Effector CD4-positive, alpha-beta T cell (primary cell): ENCODE results near the gene SIK3.

Experiments used
- DNase-seq: peaks from one replicate; pipeline ENCODE4 v3.0.0-alpha.2; 2020

Gene SIK3

DNA sequence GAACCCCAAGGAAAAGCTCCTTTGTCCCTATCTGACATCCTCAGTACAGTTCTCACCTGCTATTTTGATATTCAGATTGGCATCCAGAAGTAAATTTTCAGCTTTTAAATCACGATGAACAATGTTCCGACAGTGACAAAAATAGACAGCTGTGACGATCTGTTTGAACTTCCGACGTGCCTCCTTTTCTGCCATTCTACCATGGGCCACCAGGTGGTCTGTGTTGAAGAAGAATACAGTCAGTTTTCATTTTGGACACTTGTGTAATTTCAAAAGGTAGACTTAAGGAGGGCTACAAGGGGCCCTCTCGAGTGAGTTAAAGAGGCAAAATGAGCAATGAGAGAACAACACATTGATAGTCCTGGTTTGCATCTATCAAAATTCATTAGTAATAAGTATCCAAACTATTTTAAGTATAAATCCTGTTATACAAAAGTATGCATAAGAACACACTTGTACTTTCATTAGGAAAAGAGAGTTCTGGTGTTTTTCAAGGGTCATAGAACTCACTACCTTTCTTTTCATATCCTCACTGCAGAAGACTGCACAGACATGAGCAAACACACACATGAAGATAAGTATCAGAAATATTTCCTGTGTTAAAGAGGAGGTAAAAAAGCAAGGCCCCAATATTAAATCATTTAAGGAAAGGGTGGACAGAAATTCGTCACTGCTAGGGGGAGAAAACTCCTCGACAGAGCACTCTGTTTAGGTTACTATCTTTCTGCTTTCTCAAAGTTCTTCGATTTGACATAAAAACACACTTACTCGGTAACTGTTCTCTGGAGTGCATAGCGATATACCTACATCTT is 170.9 kb downstream of the SIK3 start:
- DNase-seq, result peak; percentile 20

DNA sequence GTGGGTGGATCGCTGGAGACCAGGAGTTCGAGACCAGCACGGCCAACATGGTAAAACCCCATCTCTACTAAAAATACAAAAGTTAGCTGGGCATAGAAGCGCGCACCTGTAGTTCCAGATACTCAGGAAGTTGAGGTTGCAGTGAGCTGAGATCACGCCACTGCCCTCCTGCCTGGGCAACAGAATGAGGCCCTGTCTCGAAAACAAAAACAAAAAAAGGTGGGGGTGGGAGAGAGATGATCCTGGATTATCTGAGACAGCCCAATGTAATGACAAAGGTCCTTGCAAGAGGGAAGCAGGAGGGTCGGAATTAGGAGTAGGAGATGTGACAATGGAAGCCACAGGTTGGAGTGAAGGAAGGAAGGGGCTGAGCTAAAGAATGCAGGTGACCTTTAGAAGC is 173.2 kb downstream of the SIK3 start:
- no peak for DNase-seq

DNA sequence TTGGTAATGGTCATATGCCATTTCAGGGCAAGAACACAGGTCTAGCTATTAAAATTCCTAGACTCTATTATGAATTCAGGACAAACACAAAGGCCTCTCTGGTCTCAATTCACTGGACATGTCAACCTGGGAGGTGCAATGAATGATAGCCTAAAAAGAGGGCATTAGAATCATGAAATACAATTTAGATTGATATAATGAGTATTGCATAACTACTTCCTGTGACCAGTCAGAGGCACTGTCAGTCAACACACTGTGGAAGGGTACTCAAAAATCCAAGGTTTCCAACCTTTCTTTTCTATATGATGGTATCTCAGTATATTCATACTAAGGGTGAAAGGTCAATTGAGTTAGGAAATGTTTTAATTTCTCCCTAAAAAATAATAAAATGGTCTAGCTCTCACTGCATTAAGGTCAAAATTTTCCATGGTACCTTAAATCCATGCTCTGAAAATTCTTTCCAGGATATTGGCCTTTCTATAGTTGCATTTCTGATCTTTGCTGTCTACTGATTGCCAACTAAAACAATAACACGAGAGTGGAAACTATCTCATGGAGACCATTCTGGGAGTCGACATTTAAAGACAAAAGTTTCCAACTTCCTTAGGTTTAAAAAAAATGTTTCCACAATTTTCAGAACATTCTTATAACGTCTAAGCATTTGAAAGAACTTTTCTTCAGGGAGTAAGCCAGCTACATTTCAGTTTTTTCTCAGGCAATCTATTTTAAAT is 179.1 kb downstream of the SIK3 start:
- DNase-seq, result no peak

DNA sequence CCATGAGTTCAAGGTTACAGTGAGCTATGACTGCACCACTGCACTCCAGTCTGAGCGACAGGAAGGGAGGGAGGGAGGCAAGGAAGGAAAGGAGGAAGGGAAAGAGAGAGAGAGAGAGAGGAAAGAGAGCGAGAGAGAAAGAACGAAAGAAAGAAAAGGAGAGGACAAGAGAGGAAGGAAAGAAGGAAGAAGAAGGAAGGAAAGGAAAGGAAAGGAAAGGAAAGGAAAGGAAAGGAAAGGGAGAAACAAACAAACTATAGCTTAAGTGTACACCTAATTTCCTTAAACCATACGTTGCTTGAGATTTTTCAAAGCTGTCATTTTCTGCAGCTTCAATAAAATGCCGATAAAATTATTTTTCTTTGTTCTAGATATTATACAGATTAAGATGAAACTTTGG is 180.6 kb downstream of the SIK3 start:
- no peak for DNase-seq

DNA sequence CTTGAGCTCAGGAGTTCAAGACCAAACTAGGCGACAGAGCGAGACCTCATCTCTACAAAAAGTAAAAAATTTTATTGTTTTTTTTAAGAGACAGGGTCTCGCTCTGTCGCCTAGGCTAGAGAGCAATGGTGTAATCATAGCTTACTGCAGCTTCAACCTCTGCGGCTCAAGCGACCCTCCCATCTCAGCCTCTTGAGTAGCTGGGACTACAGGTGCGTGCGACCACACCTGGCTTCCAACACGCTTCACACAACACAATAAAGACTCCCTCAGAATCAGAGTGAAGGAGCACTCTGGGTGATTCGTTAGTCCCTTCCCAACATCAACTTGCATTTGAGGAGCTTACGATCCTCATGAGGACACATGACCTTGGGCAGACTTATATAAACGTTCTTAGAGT is 181.3 kb downstream of the SIK3 start:
- DNase-seq, result no peak

DNA sequence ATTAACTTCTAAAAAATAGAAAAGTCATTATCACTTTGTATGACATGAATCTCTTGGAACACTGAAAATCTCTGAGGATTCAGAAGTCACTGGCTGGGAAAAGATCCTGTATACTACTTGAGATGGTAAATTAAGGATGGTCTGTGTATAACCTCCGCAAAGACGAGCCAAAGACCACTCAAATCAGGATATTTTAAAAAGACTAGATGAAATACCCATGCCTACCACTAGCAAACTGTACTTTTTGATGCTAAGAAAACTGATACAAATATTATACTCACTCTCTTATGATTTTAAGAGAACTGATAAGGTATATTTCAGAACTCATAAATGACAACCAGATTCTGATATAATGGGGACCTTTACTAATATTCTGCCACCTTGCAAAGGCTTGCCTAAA is 182.2 kb downstream of the SIK3 start:
- no peak for DNase-seq

DNA sequence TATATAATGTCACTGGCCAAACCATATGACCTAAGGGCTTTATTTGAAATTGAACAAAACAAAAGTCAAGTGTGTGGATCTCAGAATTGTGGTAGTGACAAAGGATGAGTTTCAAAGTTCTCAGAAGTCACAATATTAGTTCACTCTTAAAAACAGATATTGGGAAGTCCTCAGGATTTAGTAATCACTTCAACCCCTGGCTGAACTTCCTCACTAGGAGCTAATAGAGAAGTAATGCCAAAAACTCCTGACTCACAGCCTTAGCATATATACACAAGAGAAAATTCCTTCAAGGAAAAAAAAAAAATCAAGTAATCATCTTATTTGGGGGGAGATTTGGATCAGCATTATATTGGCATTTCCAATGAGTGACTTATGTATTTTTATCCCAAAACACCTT is 185.2 kb downstream of the SIK3 start:
- DNase-seq, result no peak

DNA sequence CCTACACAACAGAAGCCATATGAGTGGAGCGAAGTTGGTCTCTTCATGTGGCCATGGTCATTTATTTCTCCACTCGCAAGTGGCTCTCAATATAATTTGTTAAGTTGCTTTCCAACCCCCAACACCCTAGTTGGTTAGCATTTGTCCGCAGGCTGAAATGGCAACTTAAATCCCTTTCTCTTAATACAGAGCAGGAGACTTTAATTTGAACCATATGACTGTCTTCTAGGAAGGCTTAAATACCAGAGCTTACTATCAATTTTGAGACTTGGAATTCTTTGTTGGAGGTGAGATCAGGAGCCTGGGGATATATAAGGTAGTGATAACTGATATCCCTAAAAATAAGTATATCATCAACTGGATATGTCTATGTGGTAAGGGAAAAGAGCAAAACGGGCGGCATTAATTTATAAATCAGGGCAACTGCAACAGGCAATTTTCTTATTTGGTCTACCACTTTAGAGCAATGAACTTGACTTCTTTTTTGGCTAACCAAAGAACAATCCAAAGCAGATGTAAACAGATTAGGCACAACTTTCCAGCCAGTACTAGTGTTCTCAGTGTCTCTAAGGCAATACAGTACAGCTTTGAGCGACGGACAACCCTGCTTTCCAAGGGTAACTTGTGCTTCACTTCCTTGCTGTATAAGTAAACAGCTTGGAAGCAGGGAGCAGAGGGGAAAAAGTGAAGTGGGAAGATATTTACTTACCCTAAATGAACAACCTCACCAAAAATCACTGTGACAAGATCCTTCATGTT is 186.1 kb downstream of the SIK3 start:
- DNase-seq, result no peak

DNA sequence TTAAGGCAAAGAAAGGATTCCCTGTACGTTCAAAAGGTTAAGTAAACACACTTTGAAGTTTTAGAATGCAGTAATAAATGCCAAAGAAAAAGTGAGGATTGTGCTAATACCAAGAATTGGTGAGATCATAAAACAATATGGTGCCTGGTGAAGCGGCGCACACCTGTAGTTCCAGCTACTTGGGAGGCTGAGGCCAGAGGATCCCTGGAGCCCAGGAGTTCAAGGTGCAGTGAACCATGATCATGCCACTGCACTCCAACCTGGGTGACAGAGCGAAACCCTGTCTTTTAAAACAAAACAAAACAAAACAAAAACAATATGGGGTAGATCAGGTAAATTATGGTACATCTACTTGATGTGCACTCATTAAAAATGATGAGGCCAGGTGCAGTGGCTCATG is 187.4 kb downstream of the SIK3 start:
- no peak for DNase-seq

DNA sequence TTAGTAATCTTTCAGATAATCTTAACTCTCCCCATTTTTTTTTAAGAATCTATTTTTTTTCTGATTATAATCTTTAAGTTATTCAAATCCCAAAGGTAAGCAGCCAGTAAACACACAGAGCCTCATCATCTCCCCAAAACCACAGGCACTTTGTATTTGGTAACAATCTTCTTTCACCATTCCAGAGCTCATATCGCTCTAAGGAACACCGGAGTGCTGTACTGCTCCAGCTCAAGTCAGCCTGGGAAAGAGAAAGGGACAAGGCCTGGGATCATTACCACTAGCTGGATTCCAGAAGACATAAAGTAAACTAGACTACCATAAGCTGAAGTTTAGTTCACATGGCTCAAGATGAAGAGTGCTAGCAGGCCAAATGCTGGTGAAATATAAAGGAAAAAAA is 187.8 kb downstream of the SIK3 start:
- no peak for DNase-seq

DNA sequence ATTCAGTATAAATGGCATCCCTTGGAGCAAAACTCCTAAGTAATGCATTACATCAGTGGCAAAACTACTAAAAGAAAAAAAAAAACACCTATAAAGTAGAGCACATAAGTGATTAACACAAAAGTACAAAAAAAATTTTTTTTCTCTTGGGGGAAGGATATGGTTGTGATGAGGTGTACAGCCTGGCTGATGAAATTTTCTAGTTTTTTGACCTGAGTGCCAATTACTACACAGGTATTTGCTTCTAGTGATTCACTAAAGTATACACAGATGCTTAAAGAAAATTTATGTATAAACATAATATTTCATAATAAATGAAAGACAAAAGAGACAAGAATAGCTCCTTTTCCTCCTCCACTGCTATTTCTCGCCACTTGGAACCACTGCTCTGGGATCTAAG is 189.0 kb downstream of the SIK3 start:
- DNase-seq, result no peak

DNA sequence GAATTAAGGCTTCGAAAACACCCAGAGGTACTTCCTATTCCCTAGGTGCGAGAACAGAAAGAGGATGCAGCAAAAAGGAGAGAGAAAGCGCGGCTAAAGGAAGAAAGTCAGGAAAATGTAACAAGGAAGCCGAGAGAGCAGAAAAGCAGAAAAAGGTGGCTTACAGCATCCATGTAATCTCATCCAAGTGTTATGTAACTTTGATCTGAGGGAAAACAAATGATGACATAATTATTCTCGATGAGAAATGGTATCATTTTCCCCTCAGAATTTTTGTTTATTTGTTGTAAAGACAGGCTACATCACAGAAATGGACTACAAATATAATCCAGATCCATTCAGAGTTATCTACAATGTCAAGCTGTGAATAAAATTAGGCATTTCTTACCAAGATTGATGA is 191.7 kb downstream of the SIK3 start:
- DNase-seq, result no peak

DNA sequence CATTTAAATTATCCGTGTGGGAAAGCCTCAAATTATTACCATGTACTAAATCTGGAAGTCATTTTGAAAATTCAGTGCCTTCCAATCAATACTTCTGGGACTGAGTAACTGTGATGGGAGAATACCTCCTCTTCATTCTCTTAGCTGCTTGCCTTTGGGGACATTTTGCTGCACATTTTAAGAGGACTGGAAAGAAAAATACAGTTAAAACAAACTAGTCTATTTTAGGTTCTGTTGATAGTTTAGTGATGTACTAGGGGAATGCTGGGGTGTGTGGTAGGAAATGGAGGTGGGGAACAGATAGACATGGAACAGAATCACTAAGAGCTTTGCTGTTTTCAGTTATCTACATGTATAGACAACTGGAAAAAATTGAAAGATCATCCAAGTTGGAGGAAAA is 195.1 kb downstream of the SIK3 start:
- DNase-seq, result no peak

DNA sequence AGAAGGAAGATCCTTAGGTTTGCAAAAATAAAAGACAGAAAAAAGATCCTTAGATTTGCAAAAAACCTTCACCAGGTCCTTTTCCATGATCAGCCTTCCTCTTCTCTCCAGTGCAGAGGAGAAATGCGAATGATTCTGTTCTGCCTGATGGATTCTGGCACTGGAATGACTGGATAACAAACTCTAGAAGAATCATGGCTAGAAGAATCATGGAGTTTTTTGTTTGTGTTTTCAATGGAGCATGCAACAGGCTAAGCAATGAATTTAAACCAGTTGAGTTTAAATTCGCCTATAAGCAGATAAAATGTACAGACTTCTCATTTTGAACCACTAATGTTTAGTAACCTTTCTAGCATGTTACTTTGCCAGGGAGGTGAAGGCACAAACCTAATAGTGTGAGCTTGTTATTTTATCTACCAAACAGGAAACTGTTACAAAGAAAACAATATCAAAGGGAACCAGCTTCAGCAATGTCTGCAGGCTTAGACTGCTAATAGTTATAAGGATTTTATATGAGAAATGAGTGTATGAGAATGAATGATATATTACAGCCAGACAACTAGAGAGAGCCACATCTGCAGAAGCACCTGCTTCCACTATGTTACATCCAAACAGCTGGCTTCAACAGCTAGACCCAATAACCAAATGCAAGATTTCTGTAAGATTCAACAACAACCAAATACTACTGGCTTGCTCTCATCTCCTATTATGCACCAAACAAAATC is 196.1 kb downstream of the SIK3 start:
- DNase-seq, result no peak

DNA sequence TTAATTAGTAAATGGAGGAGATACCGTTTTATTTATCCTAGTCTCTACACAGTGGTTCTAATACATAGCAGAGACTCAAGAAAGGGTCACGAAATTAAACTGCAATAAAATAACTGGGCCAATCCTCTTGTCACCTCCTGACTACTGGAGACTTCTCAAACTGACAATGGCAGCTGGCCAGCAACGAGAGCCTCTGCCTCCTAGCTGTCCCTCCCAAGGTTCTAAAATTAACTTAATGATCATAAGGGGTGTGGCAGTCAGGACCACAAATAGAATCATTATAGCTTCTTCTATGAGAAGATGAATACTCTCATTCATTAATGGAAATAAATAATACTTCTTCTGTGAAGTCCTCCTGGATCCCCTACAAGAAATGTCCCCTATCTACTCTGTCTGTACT is 197.0 kb downstream of the SIK3 start:
- DNase-seq, result no peak

DNA sequence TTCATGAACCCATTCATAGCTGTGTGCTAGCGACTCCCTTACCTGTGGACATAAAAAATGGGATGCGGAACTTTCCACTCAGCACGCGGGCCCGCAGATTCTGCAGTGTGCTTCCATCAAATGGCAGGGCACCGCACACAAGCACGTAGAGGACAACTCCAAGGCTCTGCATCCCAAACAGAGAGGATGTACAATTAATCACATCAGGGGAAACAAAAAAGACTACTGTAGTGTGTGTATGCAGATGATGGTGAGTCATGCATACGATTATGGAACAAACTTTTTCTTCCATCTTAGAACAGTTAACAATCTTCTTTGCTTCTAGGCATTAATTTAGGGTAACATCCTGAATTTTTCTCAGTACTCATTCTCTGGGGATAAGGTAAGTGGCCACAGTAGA is 202.0 kb downstream of the SIK3 start:
- DNase-seq, result no peak

DNA sequence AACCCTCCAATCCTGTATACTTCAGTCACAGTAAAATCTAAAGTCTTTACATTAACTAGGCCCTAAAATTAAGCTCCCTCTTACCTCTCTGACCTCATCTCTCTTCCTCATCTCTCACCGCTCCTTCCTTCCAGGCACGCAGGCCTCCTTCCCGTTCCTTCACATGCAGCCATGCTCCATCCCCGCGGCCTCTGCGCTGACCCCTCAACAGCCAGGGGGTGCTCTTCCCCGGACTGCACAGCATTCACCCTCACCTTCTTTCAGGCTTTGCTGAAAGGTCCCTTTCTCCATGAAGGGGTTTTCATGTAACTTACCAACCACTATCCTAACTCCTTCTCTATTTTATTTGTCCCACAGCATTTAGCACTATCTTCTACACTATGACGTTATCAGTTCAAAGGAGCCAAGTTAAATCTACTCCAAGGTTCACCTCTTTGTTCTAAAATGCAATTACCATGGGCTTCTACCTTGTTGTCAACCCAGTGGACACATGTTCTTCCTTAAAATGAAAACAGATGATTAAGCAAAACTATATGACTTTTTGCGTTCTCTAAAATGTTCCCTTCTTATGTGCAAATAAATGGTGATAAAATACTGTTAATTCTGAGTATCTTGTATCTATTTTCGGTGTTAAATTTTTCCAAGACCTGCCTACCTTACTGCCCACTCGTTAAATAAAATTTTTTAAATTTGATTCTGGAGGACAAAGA is 203.0 kb downstream of the SIK3 start:
- DNase-seq, result no peak

DNA sequence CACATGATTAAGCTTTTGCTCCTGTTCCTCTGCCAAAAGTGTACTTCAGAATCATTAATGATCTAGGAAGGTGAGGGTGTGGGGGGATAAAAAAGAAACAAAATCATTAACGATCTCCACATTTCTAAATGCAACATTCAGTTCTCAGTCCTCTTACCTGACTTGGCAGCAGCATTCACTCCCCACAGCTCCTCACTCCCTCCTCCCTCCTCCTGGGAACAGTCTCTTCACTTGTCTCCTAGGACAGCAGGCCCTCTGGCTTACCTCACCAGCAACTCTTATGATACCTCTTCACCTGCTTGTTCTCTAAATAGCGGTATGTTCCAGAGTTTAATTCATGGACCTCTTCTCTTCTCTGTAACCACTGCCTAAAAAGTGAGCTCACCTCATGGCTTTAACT is 204.3 kb downstream of the SIK3 start:
- DNase-seq, result no peak

DNA sequence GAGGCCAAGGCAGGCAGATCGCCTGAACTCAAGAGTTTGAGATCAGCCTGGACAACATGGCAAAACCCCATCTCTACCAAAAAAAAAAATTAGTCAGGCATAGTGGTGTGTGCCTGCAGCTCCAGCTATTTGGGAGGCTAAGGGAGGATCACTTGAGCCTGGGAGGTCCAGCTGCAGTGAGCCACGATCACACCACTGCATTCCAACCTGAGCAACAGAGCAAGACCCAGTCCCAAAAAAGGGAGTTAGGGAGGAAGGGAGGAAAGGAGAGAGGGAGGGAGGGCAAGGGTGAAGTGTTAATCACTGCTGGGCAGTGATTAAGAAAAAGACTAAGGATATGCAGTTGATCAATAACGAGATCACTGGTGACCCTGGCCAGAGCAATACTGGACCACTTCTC is 204.8 kb downstream of the SIK3 start:
- DNase-seq, result no peak

DNA sequence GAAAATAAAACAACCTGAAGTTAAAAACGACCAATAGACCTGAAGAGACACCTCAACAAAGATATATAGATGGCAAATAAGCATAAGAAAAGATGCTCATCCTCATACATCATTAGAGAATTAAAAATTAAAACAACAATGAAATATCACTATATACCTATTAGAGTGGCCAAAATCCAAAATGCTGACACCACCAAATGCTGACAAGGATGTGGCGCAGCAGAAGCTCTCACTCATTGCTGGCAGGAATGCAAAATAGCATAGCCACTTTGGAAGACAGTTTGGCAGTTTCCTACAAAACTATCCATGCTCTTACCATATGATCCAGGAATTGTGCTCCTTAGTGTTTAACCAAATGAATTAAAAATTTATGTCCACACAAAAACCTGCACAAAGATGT is 205.9 kb downstream of the SIK3 start:
- no peak for DNase-seq

DNA sequence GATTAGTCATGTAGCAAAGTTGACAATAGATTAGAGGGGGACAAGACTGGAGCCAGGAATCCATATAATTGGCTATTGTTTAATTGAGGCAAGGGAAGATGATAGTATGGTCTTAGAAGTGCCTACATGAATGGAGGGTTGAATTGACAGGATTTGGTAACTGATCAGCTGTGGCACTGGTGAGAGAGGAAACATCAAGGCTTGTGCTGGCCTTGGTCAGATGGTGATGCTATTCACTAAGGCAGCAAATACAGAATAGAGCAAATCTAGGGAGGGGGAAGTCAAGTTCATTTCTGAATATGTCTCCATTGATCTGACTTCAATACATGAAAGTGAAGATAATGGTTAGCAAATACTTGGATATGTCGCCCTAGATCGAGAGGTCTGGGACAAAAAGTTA is 206.5 kb downstream of the SIK3 start:
- DNase-seq, result no peak

DNA sequence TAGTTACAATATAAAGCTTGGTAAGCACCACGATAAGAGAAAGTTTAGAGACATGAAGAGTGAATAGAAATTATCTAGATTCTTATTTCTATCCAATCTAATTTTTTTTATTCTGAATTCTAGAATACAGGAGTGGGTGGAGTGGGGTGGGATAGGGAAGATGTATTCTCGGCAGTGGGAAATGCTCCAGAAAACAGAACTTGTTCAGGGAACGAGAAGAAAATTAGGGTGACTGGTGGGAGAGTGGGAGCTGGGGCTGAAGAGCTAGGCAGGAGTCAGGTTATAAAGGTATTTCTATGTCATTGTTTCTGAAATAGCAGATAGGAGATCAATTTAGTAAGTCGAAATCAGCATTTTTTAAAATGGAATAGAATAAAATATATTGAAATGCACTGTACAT is 207.6 kb downstream of the SIK3 start:
- no peak for DNase-seq

DNA sequence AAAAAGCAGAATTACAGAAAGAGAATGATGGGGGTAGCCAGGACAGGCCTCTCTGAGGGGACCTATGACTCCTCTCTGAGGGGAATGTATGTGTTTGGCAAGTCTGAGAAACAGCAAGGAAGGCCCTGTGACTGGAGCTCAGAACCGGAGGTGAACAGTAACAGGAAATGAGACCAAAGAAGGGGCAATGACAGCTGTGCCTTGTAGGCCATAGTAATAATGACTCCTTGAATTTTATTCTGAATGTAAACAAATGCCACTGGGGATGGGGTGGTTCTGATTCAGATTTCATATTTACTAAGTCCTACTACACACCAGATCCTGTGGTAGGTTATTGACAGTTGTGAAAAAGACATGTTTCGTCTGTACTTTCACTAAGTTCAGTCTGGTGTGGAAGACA is 208.0 kb downstream of the SIK3 start:
- DNase-seq, result no peak
